GM10266 (cell line): ENCODE measurements around the gene LMO3.
"Not testable (repeated sequence)": the region's sequence is repeated elsewhere in the genome, so short reads cannot be mapped to it uniquely, and the experiment has no call there.

Source experiments
- DNase-seq: peaks from one replicate; pipeline ENCODE4 v3.0.0; 2012; ENCODE audit errors: extremely low spot score
- TF ChIP-seq, protein P1 (sequence below): IDR thresholded peaks from 2 replicates; pipeline ENCODE4 v1.5.1; 2012; ENCODE audit warnings: mild to moderate bottlenecking, low read depth; ENCODE audit not compliant: control insufficient read depth, insufficient read depth; ENCODE audit errors: missing control alignments

Gene LMO3

DNA sequence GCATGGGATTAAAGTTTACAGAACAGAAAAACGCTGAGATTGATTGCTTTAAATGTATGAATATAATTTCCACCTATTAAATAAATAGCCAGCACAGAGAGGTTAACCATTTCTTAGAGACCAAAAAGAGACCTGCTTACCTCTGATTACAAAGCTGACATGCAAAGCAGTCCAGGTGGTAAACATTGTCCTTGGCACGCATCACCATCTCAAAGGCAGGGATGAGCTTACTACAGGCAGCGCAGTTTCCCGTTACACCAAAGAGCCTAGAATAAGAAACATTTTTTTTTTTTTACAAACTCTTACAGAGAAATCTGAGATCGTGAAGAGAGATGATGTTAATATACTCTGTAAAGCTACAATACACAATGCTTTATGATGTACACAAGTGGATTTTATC, 45.7 kb downstream of the LMO3 start:
- no peak for DNase-seq
- TF ChIP-seq, protein P1, sequence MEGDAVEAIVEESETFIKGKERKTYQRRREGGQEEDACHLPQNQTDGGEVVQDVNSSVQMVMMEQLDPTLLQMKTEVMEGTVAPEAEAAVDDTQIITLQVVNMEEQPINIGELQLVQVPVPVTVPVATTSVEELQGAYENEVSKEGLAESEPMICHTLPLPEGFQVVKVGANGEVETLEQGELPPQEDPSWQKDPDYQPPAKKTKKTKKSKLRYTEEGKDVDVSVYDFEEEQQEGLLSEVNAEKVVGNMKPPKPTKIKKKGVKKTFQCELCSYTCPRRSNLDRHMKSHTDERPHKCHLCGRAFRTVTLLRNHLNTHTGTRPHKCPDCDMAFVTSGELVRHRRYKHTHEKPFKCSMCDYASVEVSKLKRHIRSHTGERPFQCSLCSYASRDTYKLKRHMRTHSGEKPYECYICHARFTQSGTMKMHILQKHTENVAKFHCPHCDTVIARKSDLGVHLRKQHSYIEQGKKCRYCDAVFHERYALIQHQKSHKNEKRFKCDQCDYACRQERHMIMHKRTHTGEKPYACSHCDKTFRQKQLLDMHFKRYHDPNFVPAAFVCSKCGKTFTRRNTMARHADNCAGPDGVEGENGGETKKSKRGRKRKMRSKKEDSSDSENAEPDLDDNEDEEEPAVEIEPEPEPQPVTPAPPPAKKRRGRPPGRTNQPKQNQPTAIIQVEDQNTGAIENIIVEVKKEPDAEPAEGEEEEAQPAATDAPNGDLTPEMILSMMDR, result no peak

DNA sequence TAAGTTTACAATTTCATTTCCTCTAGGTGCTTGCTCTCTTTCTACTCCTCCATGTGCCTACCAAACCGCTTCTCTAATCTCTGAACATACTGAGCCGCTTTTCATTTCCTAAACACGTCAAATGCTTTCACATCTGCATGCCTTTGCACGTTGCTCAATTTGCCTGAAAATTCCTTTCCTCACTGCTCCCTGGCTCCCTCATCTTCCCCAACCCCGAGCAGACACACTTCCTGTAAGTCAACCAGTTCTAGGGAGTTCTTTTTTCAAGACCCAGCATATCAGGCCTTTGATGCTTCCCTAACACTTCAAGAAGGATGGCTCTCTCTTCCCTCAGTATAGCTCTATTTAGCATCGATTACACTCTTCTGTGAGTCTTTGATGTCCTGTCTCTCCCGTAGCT, 50.3 kb downstream of the LMO3 start:
- DNase-seq, result no peak
- TF ChIP-seq, protein P1, result no peak

DNA sequence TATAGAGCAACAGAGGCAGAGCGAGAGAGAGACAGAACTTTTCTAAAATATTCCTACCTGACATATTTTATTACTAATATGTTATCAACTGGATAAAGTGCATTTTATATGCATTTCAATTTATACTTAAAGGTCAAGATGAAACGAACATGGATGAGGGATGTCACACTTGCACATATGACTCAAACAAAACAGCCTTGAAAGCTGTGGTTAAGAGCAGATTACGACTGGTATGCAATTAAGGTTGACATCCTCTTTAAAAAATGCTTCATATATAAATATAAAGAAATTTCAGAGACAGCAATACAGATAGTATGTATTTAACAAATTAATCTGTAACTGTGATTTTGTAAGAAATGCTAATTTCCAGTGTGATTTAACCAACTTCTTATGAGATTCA, 52.5 kb downstream of the LMO3 start:
- TF ChIP-seq, protein P1, result no peak
- no peak for DNase-seq

DNA sequence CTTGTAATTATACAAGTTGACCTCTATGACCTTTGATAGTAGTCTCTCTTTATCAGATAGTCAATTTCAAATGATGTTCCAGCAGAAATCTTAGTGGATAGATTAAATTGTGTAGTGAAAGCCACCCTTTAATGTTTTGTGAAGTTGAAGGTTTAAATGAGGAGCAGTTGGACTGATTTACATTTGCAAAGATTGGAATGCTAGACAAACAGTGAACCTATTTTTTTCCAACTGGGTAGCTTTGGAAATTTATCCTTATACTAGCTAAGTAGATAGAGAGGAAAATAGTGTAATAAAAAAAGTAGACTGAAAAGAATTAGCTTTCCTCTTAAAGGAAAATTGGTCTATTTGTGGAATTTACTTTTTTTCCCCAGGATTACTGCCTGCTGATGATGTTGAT, 53.7 kb downstream of the LMO3 start:
- TF ChIP-seq, protein P1, result no peak
- DNase-seq, result no peak

DNA sequence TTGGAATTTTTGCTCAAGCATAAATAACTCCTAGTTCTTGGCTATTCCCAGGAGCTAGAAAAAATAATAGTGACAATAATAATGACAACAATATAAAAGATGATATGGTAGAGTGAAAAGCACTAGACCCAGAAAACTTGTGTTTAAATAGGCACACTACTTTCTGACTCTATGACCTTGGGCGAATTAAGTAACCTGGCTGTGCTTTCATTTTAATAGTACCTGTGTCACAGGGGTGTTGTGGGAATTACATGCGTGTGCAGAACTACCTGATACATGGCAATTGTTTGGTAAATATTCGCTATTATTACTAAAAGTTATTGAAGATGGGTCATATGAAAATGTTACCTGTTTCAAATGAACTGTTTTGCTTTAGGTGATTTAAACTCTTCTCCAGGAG, 60.1 kb downstream of the LMO3 start:
- TF ChIP-seq, protein P1, result no peak

DNA sequence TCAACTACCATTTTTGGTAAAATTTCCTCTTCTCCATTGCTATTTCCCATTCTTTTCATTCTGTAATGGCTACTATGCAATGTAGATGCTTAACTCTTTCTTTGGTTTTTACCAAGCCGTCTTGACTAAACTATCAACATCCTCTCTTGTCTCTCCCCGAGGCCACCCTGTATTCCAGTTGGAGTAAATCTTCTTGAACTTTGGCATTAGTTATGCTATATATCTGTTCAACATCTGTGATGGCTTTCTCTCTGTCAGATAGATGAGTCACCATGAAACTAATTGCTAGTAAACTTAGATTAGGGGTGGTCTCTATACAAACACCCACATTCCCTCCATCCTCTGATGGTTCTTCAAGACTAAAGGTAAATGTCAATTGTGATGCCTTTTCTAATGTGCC, 63.4 kb downstream of the LMO3 start:
- TF ChIP-seq, protein P1, result no peak
- DNase-seq, result no peak

More for the DNA sequence above, 60.1 kb downstream of the LMO3 start:
- DNase-seq, result no peak

DNA sequence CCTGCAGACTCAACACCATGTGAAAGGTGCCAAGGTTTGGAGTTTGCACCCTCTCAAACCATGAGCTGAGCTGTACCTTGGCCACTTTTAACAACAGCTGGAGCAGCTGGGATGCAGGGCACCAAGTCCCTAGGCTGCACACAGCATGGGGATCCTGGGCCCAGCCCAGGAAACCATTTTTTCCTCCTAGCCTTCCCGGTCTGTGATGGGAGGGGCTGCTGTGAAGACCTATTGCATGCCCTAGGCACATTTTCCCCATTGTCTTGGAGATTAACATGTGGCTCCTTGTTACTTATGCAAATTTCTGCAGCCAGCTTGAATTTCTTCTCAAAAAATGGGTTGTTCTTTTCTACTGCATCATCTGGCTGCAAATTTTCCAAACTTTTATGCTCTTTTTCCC, 68.3 kb downstream of the LMO3 start:
- not testable (repeated sequence) for DNase-seq

DNA sequence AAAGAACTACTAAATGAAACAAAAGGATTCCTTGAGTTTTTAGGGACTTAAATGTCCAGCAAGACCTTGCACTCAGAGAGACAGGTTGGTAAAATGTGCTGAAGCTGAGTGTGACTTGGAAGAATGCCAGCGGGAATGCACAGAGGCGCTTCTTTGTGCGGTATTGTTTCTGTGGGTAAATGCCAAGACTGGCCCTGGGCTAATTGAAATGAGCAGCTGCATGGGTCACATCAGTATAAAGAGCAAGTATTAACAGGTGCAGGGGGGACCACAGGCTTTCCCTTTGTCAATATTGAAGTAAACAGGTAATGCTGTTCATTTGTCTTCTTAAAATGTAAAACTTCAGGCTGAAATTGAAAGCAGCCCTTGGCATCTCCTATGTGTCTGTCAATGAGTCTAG, 74.3 kb downstream of the LMO3 start:
- DNase-seq, result no peak

More for the DNA sequence above, 74.3 kb downstream of the LMO3 start:
- TF ChIP-seq, protein P1, result no peak
